ENCODE results near the gene IRGC. TPM values are rescaled to one million over a fixed set of nuclear protein-coding genes. Genes with fewer than 3 reads are reported as not detected.

Gene IRGC
- total and polyA plus RNA-seq, 2 of the 13 experiments (the other 11 are each of a cell fraction or from before 2014, with no cell fraction given) = not detected

DNA sequence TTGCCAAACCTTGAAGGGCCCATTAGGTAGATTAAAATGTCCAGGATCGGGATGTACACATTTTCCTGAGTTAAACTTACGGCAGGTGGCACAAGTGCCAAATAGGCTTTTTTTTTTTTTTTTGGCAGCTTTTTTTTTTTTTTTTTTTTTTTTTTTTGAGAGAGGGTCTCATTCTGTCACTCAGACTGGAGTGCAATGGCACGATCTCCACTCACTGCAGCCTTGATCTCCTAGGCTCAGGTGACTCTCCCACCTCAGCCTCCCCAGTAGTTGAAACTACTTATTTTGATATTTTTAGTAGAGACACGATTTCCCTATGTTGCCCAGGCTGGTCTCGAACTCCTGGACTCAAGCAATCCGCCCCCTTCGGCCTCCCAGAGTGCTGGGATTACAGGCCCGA lies 9.0 kb downstream of the IRGC start (continued):
- no peak for TF ChIP-seq ARNT2 (CRISPR knock-in tag; IDR thresholded peaks at IDR 0.05; ENCODE audit: low read depth)
- no peak for TF ChIP-seq BRCA1 (CRISPR knock-in tag; IDR thresholded peaks at IDR 0.05)
- TF ChIP-seq, protein P1, sequence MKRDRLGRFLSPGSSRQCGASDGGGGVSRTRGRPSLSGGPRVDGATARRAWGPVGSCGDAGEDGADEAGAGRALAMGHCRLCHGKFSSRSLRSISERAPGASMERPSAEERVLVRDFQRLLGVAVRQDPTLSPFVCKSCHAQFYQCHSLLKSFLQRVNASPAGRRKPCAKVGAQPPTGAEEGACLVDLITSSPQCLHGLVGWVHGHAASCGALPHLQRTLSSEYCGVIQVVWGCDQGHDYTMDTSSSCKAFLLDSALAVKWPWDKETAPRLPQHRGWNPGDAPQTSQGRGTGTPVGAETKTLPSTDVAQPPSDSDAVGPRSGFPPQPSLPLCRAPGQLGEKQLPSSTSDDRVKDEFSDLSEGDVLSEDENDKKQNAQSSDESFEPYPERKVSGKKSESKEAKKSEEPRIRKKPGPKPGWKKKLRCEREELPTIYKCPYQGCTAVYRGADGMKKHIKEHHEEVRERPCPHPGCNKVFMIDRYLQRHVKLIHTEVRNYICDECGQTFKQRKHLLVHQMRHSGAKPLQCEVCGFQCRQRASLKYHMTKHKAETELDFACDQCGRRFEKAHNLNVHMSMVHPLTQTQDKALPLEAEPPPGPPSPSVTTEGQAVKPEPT (CRISPR knock-in tag; IDR thresholded peaks at IDR 0.05; ENCODE audit: low read depth) = no peak

DNA sequence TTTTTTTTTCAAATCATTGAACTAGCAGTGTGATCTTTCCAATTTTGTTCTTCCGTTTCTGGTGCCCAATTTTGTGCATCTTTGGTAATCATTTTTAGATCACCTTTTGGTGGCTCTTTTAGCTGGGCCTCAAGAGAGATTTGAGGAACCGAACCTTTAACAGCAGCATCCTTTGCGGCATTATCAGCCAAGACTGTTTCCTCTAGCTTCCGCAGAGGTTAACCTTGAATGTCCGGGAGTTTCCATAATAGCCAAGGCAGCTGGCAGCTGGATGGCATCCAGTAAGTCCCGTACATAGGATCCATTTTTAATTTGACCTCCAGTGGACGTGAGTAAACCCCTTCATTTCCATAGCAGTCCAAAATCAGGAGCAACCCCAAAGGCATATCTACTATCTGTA lies 9.6 kb downstream of the IRGC start:
- Histone ChIP-seq H4K20me1 (ENCODE audit: insufficient read depth, low read length) (no peaks in the 10 kb centered on the region), H3K36me3 (replicated peaks in 1 of 2; ENCODE audit: control insufficient read depth in 1 of 2, insufficient read depth in 2 of 2, low read length in 2 of 2) (peaks cover 2 to 6% of the 10 kb centered on the region in 2 experiments; a peak in 3 of 5 replicates), H3K27me3 (ENCODE audit: control insufficient read depth in 1 of 2, insufficient read depth in 2 of 2, low read length in 2 of 2) (no peaks in the 10 kb centered on the region), H3K4me3 (replicated peaks in 1 of 3; ENCODE audit: insufficient read depth in 1 of 3, low read depth in 2 of 3, low read length in 3 of 3) (no peak overlapping the region), H3K9me3 (ENCODE audit: low read length) (no peaks in the 10 kb centered on the region), H3K27ac (ENCODE audit: extremely low read length, insufficient read depth, low read length) (no peak overlapping the region), H3K4me1 (ENCODE audit: insufficient read depth, low read length) (no peaks in the 10 kb centered on the region), H2AFZ (ENCODE audit: low read length) (no peak overlapping the region), H3K9ac (ENCODE audit: insufficient read depth, low read depth, low read length) (no peak overlapping the region), H3K79me2 (ENCODE audit: insufficient read depth, low read length) (no peaks in the 10 kb centered on the region), H3K4me2 (ENCODE audit: low read depth, low read length) (no peak overlapping the region)
- no TSS peak for BruUV-seq (replicated peaks)
- in situ Hi-C loops (cut with HindIII; ENCODE audit: extremely low pct_ligation_motif_present, low pct_unique_long_range_greater_than_20kb) (no loop called here), intact Hi-C loops (cut with micrococcal nuclease; ENCODE audit: unreplicated experiment) (no loop called here)
- ChIA-PET CTCF (ENCODE audit: low intra/inter-chr PET ratio, low total read pairs) (no interaction called here), POLR2A (interaction anchor here (1.0 kb wide), 1 partner anchor 47 kb away, joined by 4 read pairs; no protein-coding TSS in a partner anchor)
- TF ChIP-seq XRCC5 (optimal IDR thresholded peaks at IDR 0.05; ENCODE audit: low read length) = no peak
- TF ChIP-seq KAT2B (IDR thresholded peaks at IDR 0.05; ENCODE audit: borderline replicate concordance, low read depth, low read length) = no peak
- TF ChIP-seq ZNF230 (CRISPR knock-in tag; IDR thresholded peaks at IDR 0.05) = no peak
- TF ChIP-seq, protein P2, sequence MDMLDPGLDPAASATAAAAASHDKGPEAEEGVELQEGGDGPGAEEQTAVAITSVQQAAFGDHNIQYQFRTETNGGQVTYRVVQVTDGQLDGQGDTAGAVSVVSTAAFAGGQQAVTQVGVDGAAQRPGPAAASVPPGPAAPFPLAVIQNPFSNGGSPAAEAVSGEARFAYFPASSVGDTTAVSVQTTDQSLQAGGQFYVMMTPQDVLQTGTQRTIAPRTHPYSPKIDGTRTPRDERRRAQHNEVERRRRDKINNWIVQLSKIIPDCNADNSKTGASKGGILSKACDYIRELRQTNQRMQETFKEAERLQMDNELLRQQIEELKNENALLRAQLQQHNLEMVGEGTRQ (IDR thresholded peaks at IDR 0.05; ENCODE audit: low read depth, low read length) = no peak
- TF ChIP-seq, protein P2 (CRISPR knock-in tag; IDR thresholded peaks at IDR 0.05; ENCODE audit: borderline replicate concordance) = no peak
- no peak for TF ChIP-seq PRPF4 (IDR thresholded peaks at IDR 0.05; ENCODE audit: low read depth, low read length, poor library complexity, severe bottlenecking)
- TF ChIP-seq ZNF550 (CRISPR knock-in tag; IDR thresholded peaks at IDR 0.05; ENCODE audit: borderline replicate concordance) = no peak
- no peak for TF ChIP-seq ZNF432 (CRISPR knock-in tag; IDR thresholded peaks at IDR 0.05; ENCODE audit: borderline replicate concordance)
- TF ChIP-seq ZFAT (CRISPR knock-in tag; conservative IDR thresholded peaks at IDR 0.05) = no peak
- 85% methylated on average over 7 of the region's 7 CpGs for WGBS (ENCODE audit: low lambda C conversion rate)
- DNase-seq (ENCODE audit: low spot score) (no peak), ATAC-seq (no peak), FAIRE-seq (no peak)

Data from HepG2 (cell line).